Measurements from ENCODE around the gene CD300LD. TPM values are rescaled to one million over a fixed set of nuclear protein-coding genes. Genes with fewer than 3 reads are reported as not detected.

Gene CD300LD
- total RNA-seq, 1 experiment from 2014 or later, result not detected

DNA sequence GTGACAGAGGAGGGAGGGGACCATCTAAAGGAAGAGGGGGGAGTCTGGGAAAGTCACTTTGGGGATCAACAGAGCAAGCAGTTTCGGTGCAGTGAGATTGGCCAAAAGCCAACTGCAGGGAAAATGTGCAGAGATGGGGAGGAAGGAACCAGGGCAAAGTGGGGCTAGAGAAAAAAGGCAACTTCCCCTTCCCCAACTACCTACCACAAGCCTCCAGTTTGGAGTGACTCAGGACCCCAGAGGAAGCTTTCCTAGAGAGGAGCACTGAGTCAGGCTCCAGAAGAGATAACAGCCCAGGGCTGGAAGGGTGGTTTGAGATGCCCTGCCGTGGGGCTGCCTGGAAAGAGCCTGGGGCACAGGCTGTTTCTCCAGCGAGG is 6.9 kb upstream of the CD300LD start:
- intact Hi-C loops (cut with micrococcal nuclease; ENCODE audit: unreplicated experiment), result no loop called here
- ChIA-PET CTCF (no interaction called here), POLR2A (ENCODE audit: unreplicated experiment) (no interaction called here)
- H3K27ac ChIP-seq, result no peak overlapping the region
- H3K4me3 ChIP-seq, result no peak overlapping the region
- no TSS peak for BruUV-seq (replicated peaks)
- H3K27me3 ChIP-seq (ENCODE audit: insufficient read depth, low read depth), result peaks cover 93% of the 10 kb centered on the region
- no peak for DNase-seq
- no peaks in the 10 kb centered on the region for H3F3A ChIP-seq (ENCODE audit: insufficient read depth, low read depth)
- H3K4me1 ChIP-seq (replicated peaks; ENCODE audit: insufficient read depth), result no peaks in the 10 kb centered on the region
- no peak overlapping the region for H2AFZ ChIP-seq
- no peaks in the 10 kb centered on the region for H3K9me3 ChIP-seq (ENCODE audit: insufficient read depth, low read depth)
- H3K9me2 ChIP-seq (ENCODE audit: insufficient read depth), result no peaks in the 10 kb centered on the region
- no peak overlapping the region for H3K4me2 ChIP-seq
- no peaks in the 10 kb centered on the region for H3K79me2 ChIP-seq (ENCODE audit: low read depth)
- H4K20me1 ChIP-seq (ENCODE audit: insufficient read depth), result no peaks in the 10 kb centered on the region
- TF ChIP-seq, protein P1, sequence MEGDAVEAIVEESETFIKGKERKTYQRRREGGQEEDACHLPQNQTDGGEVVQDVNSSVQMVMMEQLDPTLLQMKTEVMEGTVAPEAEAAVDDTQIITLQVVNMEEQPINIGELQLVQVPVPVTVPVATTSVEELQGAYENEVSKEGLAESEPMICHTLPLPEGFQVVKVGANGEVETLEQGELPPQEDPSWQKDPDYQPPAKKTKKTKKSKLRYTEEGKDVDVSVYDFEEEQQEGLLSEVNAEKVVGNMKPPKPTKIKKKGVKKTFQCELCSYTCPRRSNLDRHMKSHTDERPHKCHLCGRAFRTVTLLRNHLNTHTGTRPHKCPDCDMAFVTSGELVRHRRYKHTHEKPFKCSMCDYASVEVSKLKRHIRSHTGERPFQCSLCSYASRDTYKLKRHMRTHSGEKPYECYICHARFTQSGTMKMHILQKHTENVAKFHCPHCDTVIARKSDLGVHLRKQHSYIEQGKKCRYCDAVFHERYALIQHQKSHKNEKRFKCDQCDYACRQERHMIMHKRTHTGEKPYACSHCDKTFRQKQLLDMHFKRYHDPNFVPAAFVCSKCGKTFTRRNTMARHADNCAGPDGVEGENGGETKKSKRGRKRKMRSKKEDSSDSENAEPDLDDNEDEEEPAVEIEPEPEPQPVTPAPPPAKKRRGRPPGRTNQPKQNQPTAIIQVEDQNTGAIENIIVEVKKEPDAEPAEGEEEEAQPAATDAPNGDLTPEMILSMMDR (conservative IDR thresholded peaks at IDR 0.05), result no peak
- no peak for TF ChIP-seq EZH2 (IDR thresholded peaks at IDR 0.05; ENCODE audit: low read depth)
- H3K36me3 ChIP-seq (ENCODE audit: low read depth), result no peaks in the 10 kb centered on the region

DNA sequence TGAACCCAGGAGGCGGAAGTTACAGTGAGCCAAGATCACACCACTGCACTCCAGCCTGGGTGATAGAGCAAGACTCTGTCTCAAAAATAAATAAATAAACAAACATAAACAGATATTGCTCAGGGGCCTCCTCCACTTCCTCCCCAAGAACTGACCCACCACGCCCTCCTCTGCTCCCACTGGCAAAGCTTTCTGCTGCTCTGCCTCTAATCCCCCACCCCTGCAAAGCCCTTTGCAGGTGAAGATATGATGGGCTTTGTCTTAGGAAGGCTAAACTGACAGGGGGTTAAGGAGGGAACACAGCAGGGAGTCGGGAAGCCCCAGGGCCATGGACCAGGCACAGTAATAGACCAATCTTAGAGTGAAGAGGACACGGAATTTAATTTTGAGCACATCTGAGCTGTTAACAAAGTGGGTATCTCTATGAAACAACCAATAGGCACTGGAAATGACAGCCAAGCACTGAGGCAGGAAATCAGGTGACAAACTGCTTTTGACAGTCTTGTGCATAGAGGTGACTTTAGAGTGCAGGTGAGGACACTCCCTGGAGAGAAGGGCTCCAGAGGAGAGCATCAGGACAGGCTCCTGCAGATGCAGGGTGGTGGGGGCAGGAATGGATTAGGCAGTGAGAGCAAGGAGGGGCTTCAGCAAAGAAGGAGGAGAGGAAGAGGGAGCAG is 6.4 kb upstream of the CD300LD start:
- ChIA-PET CTCF (no interaction called here), POLR2A (ENCODE audit: unreplicated experiment) (no interaction called here)
- Histone ChIP-seq H3K27ac (no peak overlapping the region), H3K27me3 (ENCODE audit: insufficient read depth, low read depth) (peaks cover 92% of the 10 kb centered on the region), H4K20me1 (ENCODE audit: insufficient read depth) (no peaks in the 10 kb centered on the region), H3K9me2 (ENCODE audit: insufficient read depth) (no peaks in the 10 kb centered on the region), H3K4me2 (no peak overlapping the region), H3K79me2 (ENCODE audit: low read depth) (no peaks in the 10 kb centered on the region), H2AFZ (no peak overlapping the region), H3F3A (ENCODE audit: insufficient read depth, low read depth) (no peaks in the 10 kb centered on the region), H3K9me3 (ENCODE audit: insufficient read depth, low read depth) (no peaks in the 10 kb centered on the region), H3K4me1 (replicated peaks; ENCODE audit: insufficient read depth) (no peaks in the 10 kb centered on the region), H3K36me3 (ENCODE audit: low read depth) (no peaks in the 10 kb centered on the region), H3K4me3 (no peak overlapping the region)
- intact Hi-C loops (cut with micrococcal nuclease; ENCODE audit: unreplicated experiment), result no loop called here
- no TSS peak for BruUV-seq (replicated peaks)
- DNase-seq, result no peak
- TF ChIP-seq EZH2 (IDR thresholded peaks at IDR 0.05; ENCODE audit: low read depth), result no peak
- TF ChIP-seq, protein P1 (conservative IDR thresholded peaks at IDR 0.05), result no peak

DNA sequence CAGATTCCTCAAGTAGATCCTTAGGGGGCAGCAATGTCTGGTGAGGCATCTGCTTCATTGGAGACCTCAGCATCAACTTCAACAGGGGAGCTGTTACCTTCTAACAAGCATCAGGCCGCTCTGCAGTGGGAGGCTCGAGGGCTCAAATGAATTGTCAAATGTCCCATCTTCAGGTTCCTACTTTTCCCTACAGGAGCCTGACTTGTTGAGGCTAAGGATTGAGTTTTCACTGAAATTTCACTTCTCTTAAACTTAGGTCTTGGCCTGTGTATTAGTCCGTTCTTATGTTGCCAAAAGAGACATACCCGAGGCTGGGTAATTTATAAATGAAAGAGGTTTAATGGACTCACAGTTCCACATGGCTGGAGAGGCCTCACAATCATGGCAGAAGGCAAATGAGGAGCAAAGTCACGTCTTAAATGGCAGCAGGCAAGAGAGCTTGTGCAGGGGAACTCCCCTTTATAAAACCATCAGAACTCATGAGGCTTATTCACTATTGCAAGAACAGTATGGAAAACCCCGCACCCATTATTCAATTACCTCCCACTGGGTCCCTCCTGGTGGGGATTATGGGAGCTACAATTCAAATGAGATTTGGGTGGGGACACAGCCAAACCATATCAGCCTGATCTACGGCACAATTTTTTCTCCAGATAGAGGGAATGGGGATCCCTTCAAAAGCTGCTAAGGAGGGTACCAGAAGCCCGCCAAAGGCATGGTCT is 5.1 kb upstream of the CD300LD start:
- intact Hi-C loops (cut with micrococcal nuclease; ENCODE audit: unreplicated experiment), result no loop called here
- Histone ChIP-seq H3K27me3 (ENCODE audit: insufficient read depth, low read depth) (peaks cover 92% of the 10 kb centered on the region), H3K79me2 (ENCODE audit: low read depth) (no peaks in the 10 kb centered on the region), H3K4me3 (no peak overlapping the region), H3K4me2 (no peak overlapping the region), H2AFZ (no peak overlapping the region), H3F3A (ENCODE audit: insufficient read depth, low read depth) (no peaks in the 10 kb centered on the region), H3K27ac (no peak overlapping the region), H3K36me3 (ENCODE audit: low read depth) (no peaks in the 10 kb centered on the region), H4K20me1 (ENCODE audit: insufficient read depth) (no peaks in the 10 kb centered on the region), H3K9me3 (ENCODE audit: insufficient read depth, low read depth) (no peaks in the 10 kb centered on the region), H3K4me1 (replicated peaks; ENCODE audit: insufficient read depth) (no peaks in the 10 kb centered on the region), H3K9me2 (ENCODE audit: insufficient read depth) (no peaks in the 10 kb centered on the region)
- TF ChIP-seq, protein P1 (conservative IDR thresholded peaks at IDR 0.05), result no peak
- TF ChIP-seq EZH2 (IDR thresholded peaks at IDR 0.05; ENCODE audit: low read depth), result no peak
- BruUV-seq (replicated peaks), result no TSS peak
- no peak for DNase-seq
- CTCF ChIA-PET, result no interaction called here
- POLR2A ChIA-PET (ENCODE audit: unreplicated experiment), result no interaction called here
